Neural progenitor cell (in vitro differentiated cells): ENCODE results near the gene NT5C2. TPM values are rescaled to one million over a fixed set of nuclear protein-coding genes. Genes with fewer than 3 reads are reported as not detected.
"Not testable (repeated sequence)": the region's sequence is repeated elsewhere in the genome, so short reads cannot be mapped to it uniquely, and the experiment has no call there.

ENCODE experiments used
- DNase-seq: peaks from one replicate; pipeline ENCODE4 v3.0.0-alpha.2; 2016; ENCODE audit warnings: low spot score
- H2AFZ ChIP-seq: fragments of 200-600 bp; sonication (generic); replicated peaks from 2 replicates; pipeline ENCODE4 v1.6.1; 2016; ENCODE audit warnings: antibody characterized with exemption
- H3F3A ChIP-seq: fragments of 200-600 bp; sonication (generic); 2 replicates; pipeline ENCODE4 v1.6.1; 2016; ENCODE audit warnings: antibody characterized with exemption, low read depth
- H3K27ac ChIP-seq: fragments of 200-600 bp; sonication (generic); 2 replicates; pipeline ENCODE4 v1.5.1; 2016; ENCODE audit warnings: mild to moderate bottlenecking
- H3K27me3 ChIP-seq: fragments of 200-600 bp; sonication (generic); 2 replicates; pipeline ENCODE4 v1.6.1; 2016; ENCODE audit warnings: mild to moderate bottlenecking, moderate library complexity
- H3K36me3 ChIP-seq: fragments of 200-600 bp; sonication (generic); 2 replicates; pipeline ENCODE4 v1.5.1; 2016
- H3K4me1 ChIP-seq: fragments of 200-600 bp; sonication (generic); 2 replicates; pipeline ENCODE4 v1.6.1; 2016; ENCODE audit warnings: mixed run types
- H3K4me2 ChIP-seq: fragments of 200-600 bp; sonication (generic); 2 replicates; pipeline ENCODE4 v1.6.1; 2016
- H3K4me3 ChIP-seq: fragments of 200-600 bp; sonication (generic); 2 replicates; pipeline ENCODE4 v1.5.1; 2016
- H3K79me2 ChIP-seq: fragments of 200-600 bp; sonication (generic); 2 replicates; pipeline ENCODE4 v1.6.1; 2016; ENCODE audit warnings: low read depth
- H3K9ac ChIP-seq: fragments of 200-600 bp; sonication (generic); 2 replicates; pipeline ENCODE4 v1.6.1; 2016
- H3K9me3 ChIP-seq: fragments of 200-600 bp; sonication (generic); 2 replicates; pipeline ENCODE4 v1.5.1; 2016; ENCODE audit warnings: low read depth
- H4K20me1 ChIP-seq: fragments of 200-600 bp; sonication (generic); 2 replicates; pipeline ENCODE4 v1.6.1; 2016; ENCODE audit warnings: low read depth
- H3K27ac Mint-ChIP-seq: 3 replicates; pipeline ENCODE4 v1.8.0; 2021; ENCODE audit warnings: mixed read lengths
- H3K27me3 Mint-ChIP-seq: 2 replicates; pipeline ENCODE4 v1.8.0; 2022; ENCODE audit warnings: low read depth, mild to moderate bottlenecking, inconsistent platforms, moderate library complexity, mixed read lengths; ENCODE audit not compliant: insufficient read depth
- H3K36me3 Mint-ChIP-seq: 3 replicates; pipeline ENCODE4 v1.8.0; 2021; ENCODE audit warnings: mixed read lengths
- H3K4me1 Mint-ChIP-seq: 3 replicates; pipeline ENCODE4 v1.8.0; 2021; ENCODE audit warnings: mixed read lengths
- H3K4me3 Mint-ChIP-seq: 3 replicates; pipeline ENCODE4 v1.8.0; 2021; ENCODE audit warnings: mild to moderate bottlenecking, moderate library complexity, mixed read lengths
- H3K9me3 Mint-ChIP-seq: 3 replicates; pipeline ENCODE4 v1.8.0; 2020; ENCODE audit warnings: mixed read lengths
- CTCF ChIP-seq: fragments of 200-600 bp; sonication (generic); IDR thresholded peaks from 2 replicates; pipeline ENCODE4 v1.5.1; 2017; ENCODE audit warnings: antibody characterized with exemption, mild to moderate bottlenecking
- EZH2 ChIP-seq: fragments of 200-600 bp; sonication (generic); IDR thresholded peaks from 2 replicates; pipeline ENCODE4 v1.6.1; 2017; ENCODE audit warnings: antibody characterized with exemption, mild to moderate bottlenecking, moderate library complexity
- EZH2phosphoT487 ChIP-seq: fragments of 200-600 bp; sonication (generic); IDR thresholded peaks from 2 replicates; pipeline ENCODE4 v1.6.1; 2017; ENCODE audit warnings: antibody characterized with exemption
- total RNA-seq: library from RNA; depleted of rRNA; stranded (reverse); fragments of >200 nt; gene quantifications from 2 replicates; pipeline ENCODE4 v1.2.3, GENCODE V29; 2015; ENCODE audit warnings: low replicate concordance

Gene NT5C2
- total RNA-seq, 1 donor from 2014 or later: 63.6 TPM

GRCh38 chr10:103193820-103194529, 903 bp upstream of the NT5C2 start:
- H3K79me2 ChIP-seq: peaks cover 35% of the 10 kb centered on the region
- H3K27ac ChIP-seq: no peak overlapping the region
- peaks cover 15% of the 10 kb centered on the region for H4K20me1 ChIP-seq
- H3K4me2 ChIP-seq: peak overlapping the region; percentile 95
- Mint-ChIP-seq H3K9me3 (no peaks in the 10 kb centered on the region), H3K27ac (peak overlapping the region; percentile 96), H3K27me3 (peaks cover 10% of the 10 kb centered on the region), H3K4me3 (peak overlapping the region; percentile 94), H3K4me1 (peaks cover 35% of the 10 kb centered on the region), H3K36me3 (no peaks in the 10 kb centered on the region)
- DNase-seq: peak; percentile 31
- H3K4me1 ChIP-seq: peaks cover 18% of the 10 kb centered on the region
- peaks cover 9% of the 10 kb centered on the region for H3K27me3 ChIP-seq
- H3K4me3 ChIP-seq: peak overlapping the region; percentile 88
- peak overlapping the region; percentile 94 for H2AFZ ChIP-seq
- H3K9me3 ChIP-seq: no peaks in the 10 kb centered on the region
- H3K36me3 ChIP-seq: no peaks in the 10 kb centered on the region
- H3F3A ChIP-seq: peaks cover 26% of the 10 kb centered on the region
- H3K9ac ChIP-seq: no peak overlapping the region
- TF ChIP-seq EZH2phosphoT487 (no peak), EZH2 (no peak), CTCF (no peak)

- Histone ChIP-seq H3K4me1 (peaks cover 18% of the 10 kb centered on the region), H3K27ac (peak overlapping the region; percentile 90), H2AFZ (peak overlapping the region; percentile 71), H3K36me3 (no peaks in the 10 kb centered on the region), H3K4me3 (peak overlapping the region; percentile 88), H3K4me2 (peak overlapping the region; percentile 95), H3K27me3 (peaks cover 9% of the 10 kb centered on the region), H3K9me3 (no peaks in the 10 kb centered on the region), H3F3A (peaks cover 26% of the 10 kb centered on the region), H3K79me2 (peaks cover 49% of the 10 kb centered on the region), H3K9ac (peak overlapping the region; percentile 66), H4K20me1 (peaks cover 15% of the 10 kb centered on the region)
- Mint-ChIP-seq H3K9me3 (no peaks in the 10 kb centered on the region), H3K36me3 (no peaks in the 10 kb centered on the region), H3K4me1 (peaks cover 39% of the 10 kb centered on the region), H3K27me3 (peaks cover 10% of the 10 kb centered on the region), H3K4me3 (peak overlapping the region; percentile 99), H3K27ac (peak overlapping the region; percentile 93)
- TF ChIP-seq EZH2 (no peak), CTCF (no peak), EZH2phosphoT487 (no peak)
- DNase-seq: peak; percentile 89
Measured at GRCh38 chr10:103192451-103193106, 493 bp downstream of the NT5C2 start.

GRCh38 chr10:103192089-103192450, 1.0 kb downstream of the NT5C2 start:
- no peak for TF ChIP-seq EZH2
- TF ChIP-seq EZH2phosphoT487: no peak
- no peak for TF ChIP-seq CTCF
- H4K20me1 ChIP-seq: peaks cover 16% of the 10 kb centered on the region
- peaks cover 54% of the 10 kb centered on the region for H3K79me2 ChIP-seq
- H3K4me3 ChIP-seq: peak overlapping the region; percentile 88
- H3K4me1 ChIP-seq: peaks cover 18% of the 10 kb centered on the region
- Mint-ChIP-seq H3K27ac (peak overlapping the region; percentile 93), H3K4me3 (peak overlapping the region; percentile 99), H3K36me3 (no peaks in the 10 kb centered on the region), H3K9me3 (no peaks in the 10 kb centered on the region), H3K27me3 (peaks cover 10% of the 10 kb centered on the region), H3K4me1 (peaks cover 35% of the 10 kb centered on the region)
- H3K4me2 ChIP-seq: peak overlapping the region; percentile 95
- peak overlapping the region; percentile 66 for H3K9ac ChIP-seq
- DNase-seq: no peak
- H3K36me3 ChIP-seq: no peaks in the 10 kb centered on the region
- H3K27ac ChIP-seq: peak overlapping the region; percentile 90
- no peak overlapping the region for H2AFZ ChIP-seq
- H3F3A ChIP-seq: peaks cover 26% of the 10 kb centered on the region
- H3K9me3 ChIP-seq: no peaks in the 10 kb centered on the region
- H3K27me3 ChIP-seq: peaks cover 9% of the 10 kb centered on the region

GRCh38 chr10:103191198-103191597, 1.9 kb downstream of the NT5C2 start:
- H3K9me3 ChIP-seq, H3K9me3 Mint-ChIP-seq, DNase-seq, H3K36me3 ChIP-seq, H3K9ac ChIP-seq, H3K27ac Mint-ChIP-seq, H3K36me3 Mint-ChIP-seq, H2AFZ ChIP-seq, H3K27me3 ChIP-seq, H3K27ac ChIP-seq: not testable (repeated sequence)
- peaks cover 35% of the 10 kb centered on the region for H3K4me1 Mint-ChIP-seq
- H3F3A ChIP-seq: peaks cover 26% of the 10 kb centered on the region
- peaks cover 10% of the 10 kb centered on the region for H3K27me3 Mint-ChIP-seq
- peak overlapping the region; percentile 88 for H3K4me3 ChIP-seq
- peaks cover 22% of the 10 kb centered on the region for H4K20me1 ChIP-seq
- H3K4me3 Mint-ChIP-seq: peak overlapping the region; percentile 99
- H3K79me2 ChIP-seq: peaks cover 63% of the 10 kb centered on the region
- peaks cover 18% of the 10 kb centered on the region for H3K4me1 ChIP-seq
- H3K4me2 ChIP-seq: peak overlapping the region; percentile 95
